NOMO-1 (cell line): Measurements from ENCODE around the gene CUEDC2.

ENCODE experiments used
- DNase-seq, 2 experiments: peaks; one replicate each; lab custom pipeline; 2025; ENCODE audit not compliant: unreplicated experiment in 2 of 2; lab: John Stamatoyannopoulos, UW

Gene CUEDC2

GRCh38 chr10:102411341-102412255 lies 20.8 kb downstream of the CUEDC2 start:
- DNase-seq = no peak

- DNase-seq = no peak
These were observed 21.8 kb downstream of the CUEDC2 start for GRCh38 chr10:102410429-102411073.

- DNase-seq = no peak
These were observed 22.6 kb downstream of the CUEDC2 start for GRCh38 chr10:102409604-102410428.

- no peak for DNase-seq
These were observed 23.4 kb downstream of the CUEDC2 start for GRCh38 chr10:102408728-102409603.

- peak; percentile 9 to 20 for DNase-seq
These were observed 24.1 kb downstream of the CUEDC2 start for GRCh38 chr10:102408131-102408727.

- no peak for DNase-seq
These were observed 24.8 kb downstream of the CUEDC2 start for GRCh38 chr10:102407425-102408130.

- no peak for DNase-seq
These were observed 25.6 kb downstream of the CUEDC2 start for GRCh38 chr10:102406815-102407214.

GRCh38 chr10:102405632-102406031 lies 26.7 kb downstream of the CUEDC2 start:
- DNase-seq = no peak

- DNase-seq = no peak
These were observed 27.2 kb downstream of the CUEDC2 start for GRCh38 chr10:102405108-102405571.

- no peak for DNase-seq
These were observed 27.8 kb downstream of the CUEDC2 start for GRCh38 chr10:102404361-102405107.

GRCh38 chr10:102403115-102403514 lies 29.3 kb downstream of the CUEDC2 start:
- no peak for DNase-seq

GRCh38 chr10:102402512-102402896 lies 29.9 kb downstream of the CUEDC2 start:
- no peak for DNase-seq

GRCh38 chr10:102401735-102402511 lies 30.5 kb downstream of the CUEDC2 start:
- no peak for DNase-seq

GRCh38 chr10:102401342-102401654 lies 31.1 kb downstream of the CUEDC2 start:
- no peak for DNase-seq

GRCh38 chr10:102400598-102401341 lies 31.6 kb downstream of the CUEDC2 start:
- no peak for DNase-seq

GRCh38 chr10:102400076-102400475 lies 32.3 kb downstream of the CUEDC2 start:
- DNase-seq = no peak
